22Rv1 (cell line): ENCODE results near the gene MESP1.

ENCODE experiments used
- CTCF ChIP-seq: fragments of 450-650 bp; IDR thresholded peaks from 2 replicates; pipeline ENCODE4 v1.5.1; 2017; ENCODE audit warnings: mild to moderate bottlenecking
- ZFX ChIP-seq: fragments of 450-650 bp; IDR thresholded peaks from 2 replicates; pipeline ENCODE4 v1.6.1; 2017; ENCODE audit warnings: antibody characterized with exemption, borderline replicate concordance

DNA sequence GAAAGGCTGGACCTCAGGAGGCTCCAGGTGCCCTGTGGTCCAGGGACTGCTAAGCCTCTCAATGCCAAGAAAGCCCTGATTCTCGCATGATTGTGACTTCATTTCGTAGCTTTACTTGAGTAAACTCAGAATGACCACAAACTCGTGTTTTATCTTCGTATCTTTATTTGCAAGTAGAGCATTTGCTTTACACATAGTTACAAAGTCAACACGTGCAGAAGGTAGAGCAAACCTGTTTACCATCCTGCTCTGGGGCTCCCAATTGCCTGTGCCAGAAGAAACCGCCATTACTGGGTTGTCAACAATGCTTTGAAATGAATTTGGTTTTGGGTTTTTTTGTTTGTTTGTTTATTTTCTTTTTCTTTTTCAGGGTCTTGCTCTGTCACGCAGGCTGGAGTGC is 5.8 kb upstream of the MESP1 start:
- no peak for TF ChIP-seq CTCF
- no peak for TF ChIP-seq ZFX
